Sigmoid colon (tissue), 7 donors: ENCODE measurements around the gene NCLN. TPM values are rescaled to one million over a fixed set of nuclear protein-coding genes. Genes with fewer than 3 reads are reported as not detected.

Experiments
- DNase-seq: peaks from one replicate; pipeline ENCODE4 v3.0.0-alpha.2; 2019
- H3K27ac ChIP-seq, 4 donors: fragments of 200-600 bp; sonication (generic); one replicate each; pipeline ENCODE4 v1.5.1; 2016 to 2019; ENCODE audit warnings: mild to moderate bottlenecking in 1 of 4
- H3K27me3 ChIP-seq, 3 donors: fragments of 200-600 bp; sonication (generic); one replicate each; pipeline ENCODE4 v1.5.1; 2019; ENCODE audit warnings: mild to moderate bottlenecking in 1 of 3
- H3K36me3 ChIP-seq, 4 donors: fragments of 200-600 bp; sonication (generic); one replicate each; pipeline ENCODE4 v1.5.1; 2016 to 2019
- H3K4me1 ChIP-seq, 4 donors: fragments of 200-600 bp; sonication (generic); one replicate each; pipeline ENCODE4 v1.5.1; 2017 to 2019
- H3K4me3 ChIP-seq, 4 donors: fragments of 200-600 bp; sonication (generic); one replicate each; pipeline ENCODE4 v1.5.1; 2017 to 2019; ENCODE audit warnings: mild to moderate bottlenecking in 2 of 4, moderate library complexity in 1 of 4
- H3K9me3 ChIP-seq, 4 donors: fragments of 200-600 bp in 3 of 4; sonication (generic) in 3 of 4; one replicate each; pipeline versions ENCODE4 v1.5.1 to v1.6.1; 2013 to 2019
- CTCF ChIP-seq, 4 experiments: fragments of 450-650 bp in 3 of 4; fragments of 200-600 bp in 1 of 4; IDR thresholded peaks; one replicate each; pipeline ENCODE4 v1.5.1; 2016 to 2019; ENCODE audit warnings: antibody characterized with exemption in 4 of 4, mild to moderate bottlenecking in 3 of 4, moderate library complexity in 2 of 4
- EP300 ChIP-seq, 4 donors: sonication (generic); formaldehyde crosslinking; IDR thresholded peaks; one replicate each; pipeline ENCODE4 v1.6.1; 2017; ENCODE audit warnings: antibody characterized with exemption in 4 of 4
- POLR2A ChIP-seq, 2 donors: fragments of 450-650 bp; IDR thresholded peaks; one replicate each; pipeline ENCODE4 v1.6.1; 2016; ENCODE audit warnings: antibody characterized with exemption in 2 of 2, mild to moderate bottlenecking in 2 of 2, moderate library complexity in 2 of 2
- POLR2AphosphoS5 ChIP-seq, 4 donors: sonication (generic); formaldehyde crosslinking; IDR thresholded peaks; one replicate each; pipeline ENCODE4 v1.6.1; 2017; ENCODE audit warnings: antibody characterized with exemption in 4 of 4
- WGBS, 2 donors: extraction: QIAGEN DNeasy Blood & Tissue Kit; methylation state at CpG; one replicate each; pipeline ENCODE4 v1.1.7; 2013; 5-methylcytosine and 5-hydroxymethylcytosine counted together
- intact Hi-C: fragments of 100-400 bp; cut with DNase I; formaldehyde crosslinking; loops from one replicate; pipeline ENCODE4 v1.15.1; 2023
- polyA plus RNA-seq, 3 donors: library from polyadenylated mRNA; stranded (reverse); fragments of 200-250 nt; gene quantifications; one replicate each; pipeline ENCODE4 v1.2.3, GENCODE V29; 2013
- total RNA-seq, 4 donors: library from RNA; depleted of rRNA; stranded (reverse); fragments of >200 nt; gene quantifications; one replicate each; pipeline ENCODE4 v1.1.0, GENCODE V29; 2016
- donor health status: healthy with polysubstance abuse.
- donor health status: Bipolar disorder and iron deficiency.
- donor health status: healthy.

Gene NCLN
- total and polyA plus RNA-seq, 7 donors = 12.2 to 94.7 (median 16.1) TPM

GRCh38 chr19:3148503-3148902, 37.2 kb upstream of the NCLN start:
- intact Hi-C loops = no loop called here
- no peak overlapping the region for H3K4me3 ChIP-seq
- no peaks in the 10 kb centered on the region for H3K36me3 ChIP-seq
- no peak for TF ChIP-seq EP300 (IDR thresholded peaks at IDR 0.05)
- no peak for TF ChIP-seq POLR2AphosphoS5 (IDR thresholded peaks at IDR 0.05)
- TF ChIP-seq POLR2A (IDR thresholded peaks at IDR 0.05) = no peak
- TF ChIP-seq CTCF (IDR thresholded peaks at IDR 0.05) = no peak
- no peaks in the 10 kb centered on the region for H3K9me3 ChIP-seq
- H3K27me3 ChIP-seq = peaks cover 0 to 24% (median 0%) of the 10 kb centered on the region in 3 donors
- no peak overlapping the region for H3K27ac ChIP-seq
- no peaks in the 10 kb centered on the region for H3K4me1 ChIP-seq
- no peak for DNase-seq
- WGBS, 2 donors = 93% methylated on average over 20 of the region's 20 CpGs

- intact Hi-C loops = no loop called here
- no peak for TF ChIP-seq POLR2A (IDR thresholded peaks at IDR 0.05)
- Histone ChIP-seq H3K27me3 (peaks cover 0 to 24% (median 0%) of the 10 kb centered on the region in 3 donors), H3K4me3 (no peak overlapping the region), H3K4me1 (no peaks in the 10 kb centered on the region), H3K27ac (no peak overlapping the region), H3K36me3 (no peaks in the 10 kb centered on the region), H3K9me3 (no peaks in the 10 kb centered on the region)
- WGBS, 2 donors = 86 to 93% methylated on average over 6 of the region's 6 CpGs
- DNase-seq = no peak
Observed at GRCh38 chr19:3149089-3149488, 36.6 kb upstream of the NCLN start.

- TF ChIP-seq EP300 (IDR thresholded peaks at IDR 0.05) (no peak), CTCF (IDR thresholded peaks at IDR 0.05) (no peak), POLR2AphosphoS5 (IDR thresholded peaks at IDR 0.05) (no peak), POLR2A (IDR thresholded peaks at IDR 0.05) (no peak)
- H3K9me3 ChIP-seq = no peaks in the 10 kb centered on the region
- H3K27ac ChIP-seq = no peak overlapping the region
- H3K4me3 ChIP-seq = no peak overlapping the region
- peaks cover 0 to 24% (median 0%) of the 10 kb centered on the region in 3 donors for H3K27me3 ChIP-seq
- H3K4me1 ChIP-seq = no peaks in the 10 kb centered on the region
- no peaks in the 10 kb centered on the region for H3K36me3 ChIP-seq
- no peak for DNase-seq
- WGBS, 2 donors = 74 to 75% methylated on average over 35 of the region's 35 CpGs
- intact Hi-C loops = no loop called here
Observed at GRCh38 chr19:3149526-3150505, 35.9 kb upstream of the NCLN start.

GRCh38 chr19:3150739-3151329, 34.9 kb upstream of the NCLN start:
- Histone ChIP-seq H3K4me3 (no peak overlapping the region), H3K27ac (no peak overlapping the region), H3K9me3 (no peaks in the 10 kb centered on the region), H3K4me1 (no peaks in the 10 kb centered on the region), H3K27me3 (peaks cover 0 to 21% (median 0%) of the 10 kb centered on the region in 3 donors), H3K36me3 (no peaks in the 10 kb centered on the region)
- no peak for DNase-seq
- intact Hi-C loops = no loop called here
- TF ChIP-seq POLR2A (IDR thresholded peaks at IDR 0.05) = no peak
- TF ChIP-seq POLR2AphosphoS5 (IDR thresholded peaks at IDR 0.05) = no peak
- TF ChIP-seq EP300 (IDR thresholded peaks at IDR 0.05) = no peak
- TF ChIP-seq CTCF (IDR thresholded peaks at IDR 0.05) = no peak
- WGBS, 2 donors = 77 to 89% methylated on average over 5 of the region's 5 CpGs
